NCI-H526 treated with DMSO at 0.1 percent for 48 hours (cell line): ENCODE results near the gene ARFGAP1.
"Not testable (repeated sequence)": the region's sequence is repeated elsewhere in the genome, so short reads cannot be mapped to it uniquely, and the experiment has no call there.

ENCODE experiments used
- DNase-seq: peaks from one replicate; lab custom pipeline; 2025; lab: John Stamatoyannopoulos, UW

The ARFGAP1 gene

GRCh38 chr20:63240004-63240403, 32.6 kb upstream of the ARFGAP1 start:
- no peak for DNase-seq

- DNase-seq, result no peak
Observed at GRCh38 chr20:63241272-63241671, 31.3 kb upstream of the ARFGAP1 start.

DNA sequence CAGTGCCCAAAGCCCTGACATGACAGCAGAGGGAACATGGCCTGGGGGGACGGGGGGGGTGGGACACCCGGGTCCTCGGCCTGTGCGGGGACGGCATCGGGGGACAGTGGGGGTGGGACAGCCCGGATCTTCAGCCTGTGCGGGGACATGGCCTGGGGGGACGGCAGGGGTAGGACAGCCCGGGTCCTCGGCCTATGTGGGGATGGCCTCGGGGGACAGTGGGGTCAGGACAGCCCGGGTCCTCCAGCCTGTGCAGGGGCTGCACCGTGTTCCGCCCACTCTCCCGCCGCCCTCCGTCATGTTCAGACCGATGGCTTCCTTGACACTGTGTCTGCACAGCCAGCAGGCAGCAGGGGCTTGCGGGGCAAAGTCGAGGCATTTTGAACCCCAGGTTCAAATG, 29.9 kb upstream of the ARFGAP1 start:
- no peak for DNase-seq

GRCh38 chr20:63243604-63244247, 28.9 kb upstream of the ARFGAP1 start:
- DNase-seq, result no peak

DNA sequence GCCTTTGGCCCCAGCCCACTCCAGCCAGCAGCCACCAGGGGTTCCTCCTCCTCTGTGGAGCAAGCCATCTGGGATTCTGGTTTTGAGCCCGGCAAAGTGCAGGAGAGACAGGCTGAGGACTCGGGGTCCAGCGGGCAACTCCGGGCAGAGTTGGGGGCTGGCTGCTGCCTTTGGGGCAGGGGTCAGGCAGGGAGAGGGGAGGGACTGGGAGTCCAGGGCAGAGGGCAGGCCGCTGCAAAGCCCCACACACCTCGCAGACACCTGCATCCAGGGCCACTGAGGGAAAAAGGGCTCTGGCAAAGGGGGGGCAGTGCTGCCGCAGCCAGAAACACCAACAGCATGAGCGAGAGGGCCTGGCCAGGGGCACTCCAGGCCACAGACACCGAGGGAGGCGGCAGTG, 28.1 kb upstream of the ARFGAP1 start:
- DNase-seq, result no peak

DNA sequence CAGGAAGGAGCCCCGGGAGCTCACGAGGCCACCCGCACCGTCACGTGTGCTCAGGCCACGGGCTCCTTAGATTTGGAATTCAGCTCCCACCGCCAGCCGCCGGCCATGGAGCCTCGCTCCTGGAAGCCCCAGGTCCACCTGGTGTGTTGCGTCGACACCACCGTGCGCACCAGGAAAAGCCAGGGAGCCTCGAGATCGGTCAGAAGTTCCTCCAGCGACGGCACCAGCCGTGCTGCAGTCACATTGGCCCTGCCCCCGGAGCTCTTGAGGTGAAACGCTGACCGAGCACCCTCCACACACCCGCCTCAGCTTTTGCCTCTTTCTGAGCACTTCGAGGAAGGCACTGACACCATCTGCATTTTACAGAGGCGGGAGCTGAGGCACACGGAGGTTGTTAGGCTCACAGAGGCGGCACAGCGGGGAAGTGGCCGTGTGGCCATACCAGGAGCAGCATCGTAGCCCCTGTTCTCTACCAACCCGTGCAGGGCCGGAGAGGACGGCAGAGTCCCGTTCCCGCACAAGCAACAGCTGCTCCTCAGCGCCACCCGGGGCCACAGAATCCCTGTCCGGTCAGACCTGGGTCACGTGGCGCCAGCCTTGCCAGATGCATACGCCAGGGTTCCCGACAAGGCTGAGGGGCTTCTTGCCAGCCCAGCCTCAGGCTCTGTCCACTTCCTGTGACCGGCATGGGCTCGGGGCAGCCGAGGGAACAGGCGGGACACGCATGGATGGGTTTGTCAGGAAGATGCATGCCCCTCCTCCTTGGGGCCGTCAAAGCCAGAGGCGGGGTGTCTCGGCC, 25.9 kb upstream of the ARFGAP1 start:
- DNase-seq, result no peak

DNA sequence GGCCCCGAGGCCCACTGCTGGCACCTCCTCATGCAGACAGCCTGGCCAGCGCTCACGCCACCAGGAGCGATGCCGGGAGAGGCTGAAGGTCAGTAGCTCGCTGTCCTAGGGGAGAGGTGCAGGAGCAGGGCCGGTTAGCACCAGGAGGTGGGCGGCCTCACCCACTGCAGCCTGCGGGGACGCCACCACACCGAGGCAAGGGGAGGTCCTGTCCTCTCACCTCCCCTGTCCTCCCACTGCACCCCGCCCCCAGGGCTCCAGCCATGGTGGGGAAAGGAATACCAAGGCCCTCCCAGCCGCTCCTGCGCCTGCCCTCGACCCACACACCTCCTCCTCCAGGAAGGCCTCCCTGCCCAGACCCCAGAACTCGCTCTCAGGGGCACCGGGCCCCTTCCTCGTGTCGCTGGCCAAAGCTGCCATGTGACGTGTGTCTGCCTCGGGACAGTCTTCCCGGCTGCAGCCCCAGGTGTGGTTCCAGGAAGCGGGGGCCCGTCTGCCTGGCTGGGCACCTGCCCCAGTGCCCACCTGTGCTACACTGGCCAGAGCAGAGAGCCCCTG, 24.9 kb upstream of the ARFGAP1 start:
- no peak for DNase-seq

DNA sequence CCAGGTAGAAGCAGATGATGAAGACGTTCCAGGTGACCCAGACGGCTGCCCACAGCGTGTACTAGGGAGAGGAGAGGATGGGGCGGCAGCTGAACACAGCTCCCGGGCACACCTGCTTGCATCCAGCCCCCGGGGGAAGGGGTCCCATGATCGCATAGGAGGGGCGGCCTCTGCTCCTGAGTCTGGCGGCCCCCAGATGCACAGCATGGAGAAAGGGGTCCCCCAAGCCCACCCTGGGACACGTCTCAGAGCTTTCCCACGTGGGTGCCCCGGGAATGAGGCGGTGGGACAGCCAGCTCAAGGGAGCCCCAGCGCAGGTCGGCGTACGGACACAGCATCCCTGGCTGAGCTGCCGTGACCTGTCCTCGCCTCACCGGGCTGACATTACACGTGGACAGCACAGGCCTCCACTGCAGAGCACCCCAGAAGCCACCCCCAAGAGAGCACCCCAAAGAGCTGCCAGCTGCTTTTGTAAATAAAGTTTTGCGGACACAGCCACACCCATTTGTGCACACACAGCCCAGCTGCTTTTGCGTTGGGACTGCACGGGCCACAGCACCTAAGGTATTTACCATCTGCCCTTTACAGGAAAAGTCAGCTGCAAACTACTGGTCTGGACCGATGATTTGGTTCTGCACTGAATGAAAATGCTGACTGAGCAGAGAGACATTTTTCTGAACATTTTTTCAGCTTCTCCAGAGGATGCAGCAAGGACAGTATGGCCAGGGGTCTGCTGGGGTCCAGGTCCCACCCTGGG, 23.6 kb upstream of the ARFGAP1 start:
- peak; percentile 21 for DNase-seq

DNA sequence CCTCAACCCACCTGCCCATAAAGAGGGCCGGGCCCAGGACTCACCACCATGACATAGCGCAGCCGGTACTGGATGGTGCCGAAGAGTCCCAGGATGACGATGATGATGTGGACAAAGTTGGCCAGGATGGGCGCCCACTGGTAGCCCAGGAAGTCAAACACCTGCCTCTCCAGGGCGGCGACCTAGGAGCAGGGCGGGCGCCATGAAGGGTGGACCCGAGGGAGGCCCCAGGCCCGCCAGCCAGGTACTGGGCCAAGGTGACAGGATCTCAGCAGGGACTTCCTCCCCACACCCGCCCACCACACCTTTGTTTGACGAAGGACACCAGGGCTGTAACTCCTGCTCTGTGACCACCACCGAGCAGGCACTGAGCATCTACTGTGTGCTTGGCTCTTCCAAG, 22.7 kb upstream of the ARFGAP1 start:
- no peak for DNase-seq

DNA sequence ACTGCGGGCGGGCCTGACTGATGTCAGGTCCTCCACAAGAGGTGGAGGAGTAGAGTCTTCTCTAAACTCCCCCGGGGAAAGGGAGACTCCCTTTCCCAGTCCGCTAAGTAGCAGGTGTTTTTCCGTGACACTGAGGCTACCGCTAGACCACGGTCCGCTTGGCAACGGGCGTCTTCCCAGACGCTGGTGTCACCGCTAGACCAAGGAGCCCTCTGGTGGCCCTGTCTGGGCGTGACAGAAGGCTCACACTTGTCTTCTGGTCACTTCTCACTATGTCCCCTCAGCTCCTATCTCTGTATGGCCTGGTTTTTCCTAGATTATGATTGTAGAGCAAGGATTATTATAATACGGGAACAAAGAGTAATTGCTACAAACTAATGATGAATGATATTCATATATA, 21.3 kb upstream of the ARFGAP1 start:
- not testable (repeated sequence) for DNase-seq

- no peak for DNase-seq
Observed at GRCh38 chr20:63252284-63252711, 20.3 kb upstream of the ARFGAP1 start.

DNA sequence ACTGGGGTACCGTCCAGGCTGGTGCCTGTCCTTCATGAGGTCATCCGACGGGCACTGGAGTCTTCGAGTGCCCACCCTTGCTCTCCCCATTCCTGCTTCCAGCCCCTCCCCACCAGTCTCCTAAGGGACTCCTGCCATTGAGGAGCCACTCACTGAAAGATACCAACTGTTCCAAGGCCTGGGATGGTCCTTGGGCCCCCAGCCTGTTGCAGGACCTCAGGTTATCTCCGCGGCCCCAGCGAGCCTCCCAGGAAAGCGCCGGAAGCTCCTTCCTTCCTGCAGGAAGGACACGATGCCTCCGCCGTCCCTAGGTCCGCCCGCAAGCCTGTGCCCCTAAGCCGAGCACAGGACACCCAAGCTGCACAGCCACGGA, 19.6 kb upstream of the ARFGAP1 start:
- no peak for DNase-seq

DNA sequence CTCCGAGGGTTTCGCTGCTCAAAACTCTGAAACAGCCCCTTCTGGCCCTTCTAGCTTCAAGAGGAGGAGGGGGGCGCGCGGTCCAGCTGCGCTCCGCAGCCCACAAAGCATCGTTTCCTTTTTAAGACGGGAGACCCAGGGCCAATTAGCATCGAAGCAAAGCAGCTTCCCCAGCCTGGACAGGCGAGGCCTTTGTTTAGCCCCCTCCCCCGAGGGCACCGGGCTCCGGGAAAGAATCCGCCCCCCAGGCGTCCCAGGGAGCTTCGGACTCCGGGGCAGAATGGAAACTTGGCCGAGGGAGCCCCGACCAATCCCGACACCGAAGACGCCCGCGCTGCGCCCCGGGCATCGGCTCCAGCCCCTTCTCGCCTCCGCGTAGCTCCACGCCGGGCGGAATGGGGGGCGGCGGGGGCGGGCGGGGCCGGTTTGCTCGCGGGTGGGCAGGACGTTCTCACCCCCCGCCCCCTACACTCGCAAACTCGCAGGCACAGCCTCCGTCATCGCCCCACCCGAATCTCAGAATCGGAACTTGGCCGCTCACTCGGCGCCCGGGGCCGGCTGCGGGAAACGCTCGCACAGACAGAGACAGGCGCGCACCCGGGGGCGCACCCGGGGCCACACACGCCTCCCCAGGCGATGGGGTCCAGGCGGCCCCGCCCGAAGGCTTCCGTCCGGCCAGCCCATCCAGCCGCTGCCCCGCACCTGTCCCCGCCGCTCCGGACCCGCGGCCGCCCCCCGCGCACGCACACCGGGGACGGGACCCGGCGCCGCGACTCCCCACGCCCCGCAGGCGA, 19.0 kb upstream of the ARFGAP1 start:
- no peak for DNase-seq

DNA sequence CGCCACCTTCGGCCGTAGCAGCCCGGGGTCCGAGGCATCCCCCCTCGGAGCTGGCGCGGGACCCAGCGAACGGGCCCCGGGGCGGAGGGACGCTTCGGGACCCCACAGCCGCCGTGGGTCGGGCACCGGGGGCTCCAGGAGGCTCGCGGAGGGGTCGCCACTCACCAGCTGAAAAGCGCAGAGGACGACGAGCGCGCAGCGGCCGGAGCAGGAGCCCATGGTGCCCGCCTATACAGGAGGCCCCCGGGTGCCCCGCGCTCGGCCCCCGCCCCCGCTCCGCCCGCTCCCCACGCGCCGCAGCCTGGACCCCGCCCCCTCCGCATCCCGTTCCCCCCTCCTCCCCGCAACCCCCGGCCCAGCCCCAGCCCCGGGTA, 18.4 kb upstream of the ARFGAP1 start, which contains the start of gene NKAIN4:
Gene NKAIN4 (minus strand): TSS at position 232 of the 374 bp plus-strand sequence. CDS start 13 bp downstream, at position 219.
- DNase-seq, result no peak

DNA sequence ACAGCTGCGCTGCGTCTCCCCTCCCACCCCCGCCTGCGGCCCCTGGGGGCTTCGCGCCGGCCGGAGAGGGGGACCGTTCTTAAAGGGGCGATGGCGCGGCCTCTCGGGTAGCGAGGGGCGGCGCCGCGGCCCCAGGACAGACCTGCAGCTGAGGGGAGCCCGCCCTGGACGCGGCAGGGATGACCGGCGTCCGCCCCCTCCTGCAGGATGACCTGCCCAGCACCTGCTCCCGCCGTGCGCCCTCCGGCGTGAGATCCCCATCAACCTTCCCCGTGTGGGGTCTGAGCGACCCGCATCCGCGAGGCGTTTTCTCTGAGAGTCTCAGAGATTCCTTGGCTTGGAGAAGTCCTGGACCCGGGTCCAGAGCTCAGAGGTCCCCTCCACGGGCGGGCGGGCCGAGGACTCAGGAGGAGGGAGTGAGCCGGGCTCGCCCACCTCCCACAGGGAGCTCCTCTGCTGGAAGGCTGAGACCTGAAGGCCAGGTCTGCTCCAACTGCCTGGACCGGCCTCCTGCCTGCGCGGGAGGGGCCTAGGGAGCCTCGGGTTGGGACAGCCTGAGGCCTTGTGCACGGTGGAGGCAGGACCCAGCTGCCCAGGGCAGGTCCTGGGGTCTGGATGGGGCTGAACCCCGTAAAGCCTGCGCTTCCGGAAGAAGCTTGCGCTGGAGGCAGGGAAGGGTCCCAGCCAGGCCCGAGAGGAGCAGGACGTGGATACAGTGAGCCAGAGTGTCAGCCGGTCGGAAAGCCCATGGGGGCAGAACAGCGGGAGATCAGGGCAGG, 17.8 kb upstream of the ARFGAP1 start:
- no peak for DNase-seq

DNA sequence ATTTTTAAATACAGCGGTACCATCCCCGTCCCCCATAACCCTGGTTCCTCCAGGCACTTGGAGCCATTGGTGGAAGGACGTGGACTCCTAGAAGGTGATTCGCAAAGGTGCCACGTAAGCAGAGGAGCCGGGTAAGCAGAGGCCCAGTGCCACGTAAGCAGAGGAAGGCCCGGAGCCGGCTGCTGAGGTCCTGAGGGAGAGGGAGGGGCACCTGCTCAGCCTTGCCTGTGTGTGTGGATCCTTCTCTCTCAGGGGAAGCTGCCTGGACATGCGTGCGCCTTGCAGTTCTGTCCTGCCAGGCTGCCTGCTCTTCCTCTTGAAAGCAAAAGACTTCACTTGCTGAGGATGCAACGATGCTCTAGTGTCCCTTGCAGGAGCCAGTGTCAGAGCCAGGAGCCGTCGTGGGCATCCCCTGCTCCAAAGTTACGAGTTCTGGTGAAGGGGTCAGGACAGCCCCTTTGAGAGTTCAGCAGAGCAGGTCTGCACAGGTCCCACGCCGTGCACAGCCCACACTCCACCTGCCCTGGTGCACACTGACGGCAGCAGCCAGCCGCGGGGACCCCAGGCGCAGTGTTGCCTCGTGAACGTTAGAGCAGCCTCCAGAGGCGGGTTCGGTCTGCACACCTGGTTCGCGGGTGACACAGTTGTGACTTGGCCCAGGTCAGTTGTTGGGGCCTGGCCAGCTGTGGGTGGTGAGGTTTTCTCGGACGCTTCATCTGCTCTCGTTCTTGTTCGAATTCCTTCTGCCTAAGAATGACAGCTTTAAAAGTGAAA, 16.5 kb upstream of the ARFGAP1 start:
- peak; percentile 15 for DNase-seq

DNA sequence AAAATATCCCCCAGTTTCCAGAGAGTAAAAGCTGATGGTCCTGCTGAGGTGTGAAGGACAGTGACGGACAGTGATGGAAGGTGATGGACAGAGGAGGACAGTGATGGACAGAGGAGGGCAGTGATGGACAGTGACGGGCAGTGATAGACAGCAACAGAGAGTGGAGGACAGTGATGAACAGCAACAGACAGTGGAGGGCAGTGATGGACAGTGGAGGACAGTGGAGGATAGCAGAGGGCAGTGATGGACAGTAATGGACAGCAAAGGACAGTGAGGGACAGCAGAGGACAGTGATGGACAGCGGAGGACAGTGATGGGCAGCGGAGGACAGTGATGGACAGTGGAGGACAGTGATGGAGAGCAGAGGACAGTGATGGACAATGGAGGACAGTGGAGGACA, 15.7 kb upstream of the ARFGAP1 start:
- DNase-seq, result no peak

- no peak for DNase-seq
Observed at GRCh38 chr20:63257629-63258028, 15.0 kb upstream of the ARFGAP1 start.

GRCh38 chr20:63258781-63259180, 13.8 kb upstream of the ARFGAP1 start:
- DNase-seq, result no peak
